GM23338 (cell line): Measurements from ENCODE around the gene KCTD21.

Experiments
- CREB1 ChIP-seq: fragments of 250-450 bp; sonication (Bioruptor Pico); IDR thresholded peaks from 2 replicates; pipeline ENCODE4 v1.5.0; 2020; ENCODE audit warnings: low read depth, mild to moderate bottlenecking, moderate library complexity
- EZH2 ChIP-seq: fragments of 200-600 bp; sonication (generic); IDR thresholded peaks from one replicate; pipeline ENCODE4 v1.8.0; 2017; ENCODE audit warnings: antibody characterized with exemption, mild to moderate bottlenecking, low read depth; ENCODE audit not compliant: unreplicated experiment
- EZH2phosphoT487 ChIP-seq: fragments of 200-600 bp; sonication (generic); IDR thresholded peaks from one replicate; pipeline ENCODE4 v1.8.1; 2018; ENCODE audit warnings: antibody characterized with exemption; ENCODE audit not compliant: unreplicated experiment
- JUNB ChIP-seq: IDR thresholded peaks from one replicate; pipeline ENCODE4 v1.6.1; 2016; ENCODE audit warnings: antibody characterized with exemption; ENCODE audit not compliant: unreplicated experiment
- POLR2AphosphoS5 ChIP-seq: IDR thresholded peaks from 2 replicates; pipeline ENCODE4 v1.6.1; 2016; ENCODE audit warnings: antibody characterized with exemption, low read depth
- ZNF114 ChIP-seq: fragments of 250-450 bp; sonication (Bioruptor Pico); IDR thresholded peaks from 2 replicates; pipeline ENCODE4 v1.5.0; 2020; ENCODE audit warnings: mild to moderate bottlenecking, moderate library complexity
- ZNF331 ChIP-seq: fragments of 250-450 bp; sonication (Bioruptor Pico); IDR thresholded peaks from 2 replicates; pipeline ENCODE4 v1.5.0; 2020; ENCODE audit warnings: low read depth, mild to moderate bottlenecking, moderate library complexity
- TF ChIP-seq, protein P1 (sequence below): IDR thresholded peaks from one replicate; pipeline ENCODE4 v1.6.1; 2018; ENCODE audit warnings: antibody characterized with exemption; ENCODE audit not compliant: unreplicated experiment
- TF ChIP-seq, protein P2 (sequence below), 2 experiments: fragments of 200-600 bp in 1 of 2; sonication (generic) in 1 of 2; conservative IDR thresholded peaks; 2 replicates each; pipeline versions ENCODE4 v1.5.1 to v1.6.1; 2016 to 2017; ENCODE audit warnings: antibody characterized with exemption in 2 of 2, low read depth in 2 of 2, mild to moderate bottlenecking in 2 of 2, moderate library complexity in 1 of 2
- TF ChIP-seq, protein P3 (sequence below): fragments of 250-450 bp; sonication (Bioruptor Pico); IDR thresholded peaks from 2 replicates; pipeline ENCODE4 v1.5.0; 2020; ENCODE audit warnings: mild to moderate bottlenecking, moderate library complexity

DNA sequence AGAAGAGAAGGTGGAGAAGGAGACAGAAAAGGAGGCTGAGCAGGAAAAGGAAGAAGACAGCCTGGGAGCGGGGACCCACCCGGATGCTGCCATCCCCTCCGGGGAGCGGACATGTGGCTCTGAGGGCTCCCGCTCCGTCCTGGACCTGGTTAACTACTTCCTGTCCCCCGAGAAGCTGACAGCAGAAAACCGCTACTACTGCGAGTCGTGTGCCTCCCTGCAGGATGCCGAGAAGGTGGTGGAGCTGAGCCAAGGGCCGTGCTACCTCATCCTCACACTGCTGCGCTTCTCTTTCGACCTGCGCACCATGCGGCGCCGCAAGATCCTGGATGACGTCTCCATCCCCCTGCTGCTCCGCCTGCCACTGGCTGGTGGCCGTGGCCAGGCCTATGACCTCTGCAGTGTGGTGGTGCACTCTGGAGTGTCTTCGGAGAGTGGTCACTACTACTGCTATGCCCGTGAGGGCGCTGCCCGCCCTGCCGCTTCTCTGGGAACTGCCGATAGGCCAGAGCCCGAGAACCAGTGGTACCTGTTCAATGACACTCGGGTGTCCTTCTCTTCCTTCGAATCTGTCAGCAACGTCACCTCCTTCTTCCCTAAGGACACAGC lies 21.7 kb upstream of the KCTD21 start:
- no peak for TF ChIP-seq EZH2
- TF ChIP-seq, protein P1, sequence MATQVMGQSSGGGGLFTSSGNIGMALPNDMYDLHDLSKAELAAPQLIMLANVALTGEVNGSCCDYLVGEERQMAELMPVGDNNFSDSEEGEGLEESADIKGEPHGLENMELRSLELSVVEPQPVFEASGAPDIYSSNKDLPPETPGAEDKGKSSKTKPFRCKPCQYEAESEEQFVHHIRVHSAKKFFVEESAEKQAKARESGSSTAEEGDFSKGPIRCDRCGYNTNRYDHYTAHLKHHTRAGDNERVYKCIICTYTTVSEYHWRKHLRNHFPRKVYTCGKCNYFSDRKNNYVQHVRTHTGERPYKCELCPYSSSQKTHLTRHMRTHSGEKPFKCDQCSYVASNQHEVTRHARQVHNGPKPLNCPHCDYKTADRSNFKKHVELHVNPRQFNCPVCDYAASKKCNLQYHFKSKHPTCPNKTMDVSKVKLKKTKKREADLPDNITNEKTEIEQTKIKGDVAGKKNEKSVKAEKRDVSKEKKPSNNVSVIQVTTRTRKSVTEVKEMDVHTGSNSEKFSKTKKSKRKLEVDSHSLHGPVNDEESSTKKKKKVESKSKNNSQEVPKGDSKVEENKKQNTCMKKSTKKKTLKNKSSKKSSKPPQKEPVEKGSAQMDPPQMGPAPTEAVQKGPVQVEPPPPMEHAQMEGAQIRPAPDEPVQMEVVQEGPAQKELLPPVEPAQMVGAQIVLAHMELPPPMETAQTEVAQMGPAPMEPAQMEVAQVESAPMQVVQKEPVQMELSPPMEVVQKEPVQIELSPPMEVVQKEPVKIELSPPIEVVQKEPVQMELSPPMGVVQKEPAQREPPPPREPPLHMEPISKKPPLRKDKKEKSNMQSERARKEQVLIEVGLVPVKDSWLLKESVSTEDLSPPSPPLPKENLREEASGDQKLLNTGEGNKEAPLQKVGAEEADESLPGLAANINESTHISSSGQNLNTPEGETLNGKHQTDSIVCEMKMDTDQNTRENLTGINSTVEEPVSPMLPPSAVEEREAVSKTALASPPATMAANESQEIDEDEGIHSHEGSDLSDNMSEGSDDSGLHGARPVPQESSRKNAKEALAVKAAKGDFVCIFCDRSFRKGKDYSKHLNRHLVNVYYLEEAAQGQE = no peak
- TF ChIP-seq, protein P2, sequence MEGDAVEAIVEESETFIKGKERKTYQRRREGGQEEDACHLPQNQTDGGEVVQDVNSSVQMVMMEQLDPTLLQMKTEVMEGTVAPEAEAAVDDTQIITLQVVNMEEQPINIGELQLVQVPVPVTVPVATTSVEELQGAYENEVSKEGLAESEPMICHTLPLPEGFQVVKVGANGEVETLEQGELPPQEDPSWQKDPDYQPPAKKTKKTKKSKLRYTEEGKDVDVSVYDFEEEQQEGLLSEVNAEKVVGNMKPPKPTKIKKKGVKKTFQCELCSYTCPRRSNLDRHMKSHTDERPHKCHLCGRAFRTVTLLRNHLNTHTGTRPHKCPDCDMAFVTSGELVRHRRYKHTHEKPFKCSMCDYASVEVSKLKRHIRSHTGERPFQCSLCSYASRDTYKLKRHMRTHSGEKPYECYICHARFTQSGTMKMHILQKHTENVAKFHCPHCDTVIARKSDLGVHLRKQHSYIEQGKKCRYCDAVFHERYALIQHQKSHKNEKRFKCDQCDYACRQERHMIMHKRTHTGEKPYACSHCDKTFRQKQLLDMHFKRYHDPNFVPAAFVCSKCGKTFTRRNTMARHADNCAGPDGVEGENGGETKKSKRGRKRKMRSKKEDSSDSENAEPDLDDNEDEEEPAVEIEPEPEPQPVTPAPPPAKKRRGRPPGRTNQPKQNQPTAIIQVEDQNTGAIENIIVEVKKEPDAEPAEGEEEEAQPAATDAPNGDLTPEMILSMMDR (conservative IDR thresholded peaks at IDR 0.05; ENCODE audit: low read depth in 2 of 2) = no peak
- no peak for TF ChIP-seq POLR2AphosphoS5
- no peak for TF ChIP-seq ZNF114 (CRISPR knock-in tag)
- no peak for TF ChIP-seq CREB1 (CRISPR knock-in tag)
- no peak for TF ChIP-seq ZNF331 (CRISPR knock-in tag)
- TF ChIP-seq, protein P3, sequence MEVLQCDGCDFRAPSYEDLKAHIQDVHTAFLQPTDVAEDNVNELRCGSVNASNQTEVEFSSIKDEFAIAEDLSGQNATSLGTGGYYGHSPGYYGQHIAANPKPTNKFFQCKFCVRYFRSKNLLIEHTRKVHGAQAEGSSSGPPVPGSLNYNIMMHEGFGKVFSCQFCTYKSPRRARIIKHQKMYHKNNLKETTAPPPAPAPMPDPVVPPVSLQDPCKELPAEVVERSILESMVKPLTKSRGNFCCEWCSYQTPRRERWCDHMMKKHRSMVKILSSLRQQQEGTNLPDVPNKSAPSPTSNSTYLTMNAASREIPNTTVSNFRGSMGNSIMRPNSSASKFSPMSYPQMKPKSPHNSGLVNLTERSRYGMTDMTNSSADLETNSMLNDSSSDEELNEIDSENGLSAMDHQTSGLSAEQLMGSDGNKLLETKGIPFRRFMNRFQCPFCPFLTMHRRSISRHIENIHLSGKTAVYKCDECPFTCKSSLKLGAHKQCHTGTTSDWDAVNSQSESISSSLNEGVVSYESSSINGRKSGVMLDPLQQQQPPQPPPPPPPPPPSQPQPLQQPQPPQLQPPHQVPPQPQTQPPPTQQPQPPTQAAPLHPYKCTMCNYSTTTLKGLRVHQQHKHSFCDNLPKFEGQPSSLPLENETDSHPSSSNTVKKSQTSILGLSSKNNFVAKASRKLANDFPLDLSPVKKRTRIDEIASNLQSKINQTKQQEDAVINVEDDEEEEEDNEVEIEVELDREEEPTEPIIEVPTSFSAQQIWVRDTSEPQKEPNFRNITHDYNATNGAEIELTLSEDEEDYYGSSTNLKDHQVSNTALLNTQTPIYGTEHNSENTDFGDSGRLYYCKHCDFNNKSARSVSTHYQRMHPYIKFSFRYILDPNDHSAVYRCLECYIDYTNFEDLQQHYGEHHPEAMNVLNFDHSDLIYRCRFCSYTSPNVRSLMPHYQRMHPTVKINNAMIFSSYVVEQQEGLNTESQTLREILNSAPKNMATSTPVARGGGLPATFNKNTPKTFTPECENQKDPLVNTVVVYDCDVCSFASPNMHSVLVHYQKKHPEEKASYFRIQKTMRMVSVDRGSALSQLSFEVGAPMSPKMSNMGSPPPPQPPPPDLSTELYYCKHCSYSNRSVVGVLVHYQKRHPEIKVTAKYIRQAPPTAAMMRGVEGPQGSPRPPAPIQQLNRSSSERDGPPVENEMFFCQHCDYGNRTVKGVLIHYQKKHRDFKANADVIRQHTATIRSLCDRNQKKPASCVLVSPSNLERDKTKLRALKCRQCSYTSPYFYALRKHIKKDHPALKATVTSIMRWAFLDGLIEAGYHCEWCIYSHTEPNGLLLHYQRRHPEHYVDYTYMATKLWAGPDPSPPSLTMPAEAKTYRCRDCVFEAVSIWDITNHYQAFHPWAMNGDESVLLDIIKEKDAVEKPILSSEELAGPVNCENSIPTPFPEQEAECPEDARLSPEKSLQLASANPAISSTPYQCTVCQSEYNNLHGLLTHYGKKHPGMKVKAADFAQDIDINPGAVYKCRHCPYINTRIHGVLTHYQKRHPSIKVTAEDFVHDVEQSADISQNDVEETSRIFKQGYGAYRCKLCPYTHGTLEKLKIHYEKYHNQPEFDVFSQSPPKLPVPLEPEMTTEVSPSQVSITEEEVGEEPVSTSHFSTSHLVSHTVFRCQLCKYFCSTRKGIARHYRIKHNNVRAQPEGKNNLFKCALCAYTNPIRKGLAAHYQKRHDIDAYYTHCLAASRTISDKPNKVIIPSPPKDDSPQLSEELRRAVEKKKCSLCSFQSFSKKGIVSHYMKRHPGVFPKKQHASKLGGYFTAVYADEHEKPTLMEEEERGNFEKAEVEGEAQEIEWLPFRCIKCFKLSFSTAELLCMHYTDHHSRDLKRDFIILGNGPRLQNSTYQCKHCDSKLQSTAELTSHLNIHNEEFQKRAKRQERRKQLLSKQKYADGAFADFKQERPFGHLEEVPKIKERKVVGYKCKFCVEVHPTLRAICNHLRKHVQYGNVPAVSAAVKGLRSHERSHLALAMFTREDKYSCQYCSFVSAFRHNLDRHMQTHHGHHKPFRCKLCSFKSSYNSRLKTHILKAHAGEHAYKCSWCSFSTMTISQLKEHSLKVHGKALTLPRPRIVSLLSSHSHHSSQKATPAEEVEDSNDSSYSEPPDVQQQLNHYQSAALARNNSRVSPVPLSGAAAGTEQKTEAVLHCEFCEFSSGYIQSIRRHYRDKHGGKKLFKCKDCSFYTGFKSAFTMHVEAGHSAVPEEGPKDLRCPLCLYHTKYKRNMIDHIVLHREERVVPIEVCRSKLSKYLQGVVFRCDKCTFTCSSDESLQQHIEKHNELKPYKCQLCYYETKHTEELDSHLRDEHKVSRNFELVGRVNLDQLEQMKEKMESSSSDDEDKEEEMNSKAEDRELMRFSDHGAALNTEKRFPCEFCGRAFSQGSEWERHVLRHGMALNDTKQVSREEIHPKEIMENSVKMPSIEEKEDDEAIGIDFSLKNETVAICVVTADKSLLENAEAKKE (CRISPR knock-in tag) = no peak
- TF ChIP-seq EZH2phosphoT487 = no peak
- TF ChIP-seq JUNB = no peak
